Measurements from ENCODE around the gene SORL1.
"Not testable (repeated sequence)": the region's sequence is repeated elsewhere in the genome, so short reads cannot be mapped to it uniquely, and the experiment has no call there.

SORL1 gene

DNA sequence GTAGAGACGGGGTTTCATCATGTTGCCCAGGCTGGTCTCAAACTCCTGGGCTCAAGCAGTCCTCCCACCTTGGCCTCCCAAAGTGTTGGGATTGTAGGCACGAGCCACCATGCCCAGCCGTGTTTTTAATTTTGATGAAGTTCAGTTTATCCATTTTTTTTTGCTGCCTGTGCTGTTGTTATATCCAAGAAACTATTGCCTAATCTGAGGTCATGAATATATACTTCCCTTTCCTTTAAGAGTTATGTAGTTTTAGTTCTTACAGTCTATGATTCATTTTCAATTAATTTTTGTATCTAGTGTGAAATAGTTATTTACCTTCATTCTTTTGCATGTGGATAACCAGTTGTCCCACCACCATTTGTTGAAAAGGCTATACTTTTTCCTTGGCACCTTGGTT, 50.9 kb downstream of the SORL1 start:
- no peak for DNase-seq

DNA sequence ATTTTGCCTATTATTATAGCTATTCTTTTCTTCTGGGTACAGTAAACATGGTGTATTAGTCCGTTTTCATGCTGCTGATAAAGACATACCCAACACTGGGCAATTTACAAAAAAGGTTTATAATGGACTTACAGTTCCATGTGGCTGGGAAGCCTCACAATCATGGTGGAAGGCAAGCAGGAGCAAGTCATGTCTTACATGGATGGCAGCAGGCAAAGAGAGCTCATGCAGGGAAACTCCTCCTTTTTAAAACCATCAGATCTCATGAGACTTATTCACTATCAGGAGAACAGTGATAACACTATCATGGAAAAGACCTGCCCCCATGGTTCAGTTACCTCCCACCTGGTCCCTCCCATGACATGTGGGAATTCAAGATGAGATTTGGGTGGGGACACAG, 54.1 kb downstream of the SORL1 start:
- DNase-seq = not testable (repeated sequence)

DNA sequence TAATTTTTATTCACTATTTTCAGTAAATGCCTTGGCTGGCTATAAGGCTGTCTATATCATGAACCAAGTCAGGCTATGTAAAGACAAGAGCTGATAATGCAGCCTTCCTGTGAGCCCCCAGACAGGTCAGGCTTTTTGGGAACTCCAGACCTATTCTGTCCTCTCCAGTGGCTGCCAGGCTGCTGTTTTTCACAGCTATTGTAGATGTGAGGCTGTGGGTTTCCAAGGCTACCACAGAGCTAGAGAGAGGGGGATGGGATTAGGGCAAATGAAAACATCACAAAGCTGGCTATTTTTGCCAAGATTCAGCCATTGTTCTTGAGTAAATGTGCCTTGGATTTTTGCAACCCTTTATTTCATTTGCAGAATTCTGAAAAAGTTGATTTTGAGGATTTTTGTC, 56.3 kb downstream of the SORL1 start:
- no peak for DNase-seq

DNA sequence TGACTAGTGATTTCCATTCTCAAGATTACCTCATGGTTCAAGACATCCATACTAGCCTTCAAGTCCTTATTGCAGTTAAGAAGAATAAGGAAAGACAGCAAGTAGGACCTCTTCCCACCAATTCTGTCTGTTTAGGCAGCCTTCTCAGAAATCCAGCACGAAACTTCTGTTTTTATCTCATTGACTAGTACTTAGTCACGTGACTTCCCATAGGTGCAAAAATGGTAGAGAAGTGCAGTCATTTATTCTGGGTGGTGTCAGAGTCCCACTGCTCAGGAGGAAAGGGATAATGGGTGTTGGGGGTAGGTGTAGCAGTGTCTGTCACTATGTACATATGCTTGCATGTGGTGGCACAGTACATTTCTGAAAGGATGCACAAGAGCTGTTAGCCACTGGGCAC, 58.3 kb downstream of the SORL1 start:
- no peak for DNase-seq

DNA sequence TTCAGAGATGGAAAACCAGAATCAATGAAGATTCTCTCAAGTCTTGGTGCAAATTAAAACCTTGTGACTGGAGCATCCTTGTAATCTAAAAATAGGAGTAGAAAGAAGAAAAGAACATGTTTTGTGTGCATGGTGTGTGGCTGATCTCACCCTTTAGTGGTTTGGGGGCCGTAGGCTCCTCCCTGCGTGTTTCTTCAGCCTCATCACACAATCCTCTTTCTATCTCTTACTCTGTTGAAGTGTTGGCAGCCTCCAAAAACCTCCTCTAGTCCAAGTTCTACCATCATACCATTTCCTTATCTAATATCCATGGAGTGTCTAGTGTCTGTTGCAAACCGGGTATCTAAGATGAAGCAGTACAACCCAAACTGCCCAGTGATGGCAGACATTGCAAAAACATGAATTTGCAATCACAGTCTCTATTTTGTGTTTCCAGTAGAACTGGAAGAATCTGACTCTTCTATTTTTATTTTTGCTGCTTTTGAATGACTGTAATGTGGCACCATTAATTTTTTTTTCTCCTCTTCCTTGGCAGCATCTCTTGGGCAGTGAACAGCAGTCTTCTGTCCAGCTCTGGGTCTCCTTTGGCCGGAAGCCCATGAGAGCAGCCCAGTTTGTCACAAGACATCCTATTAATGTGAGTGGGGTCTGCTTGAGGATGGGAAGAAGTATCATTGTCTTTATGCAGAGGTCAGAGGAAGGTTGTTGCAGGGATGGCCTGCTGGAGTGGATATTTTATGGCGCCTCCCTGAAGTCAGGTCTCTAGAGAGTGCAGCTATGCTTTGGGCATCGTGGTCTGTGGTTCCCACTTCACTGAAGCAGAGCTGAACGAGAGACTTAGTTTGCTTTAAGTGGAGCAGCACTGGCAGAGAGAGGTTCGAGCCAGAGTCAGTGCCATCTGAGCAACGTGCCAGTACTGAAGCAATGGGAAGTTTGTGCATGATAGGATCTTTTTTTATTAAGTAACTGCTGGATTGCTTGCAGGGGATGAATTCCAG, 60.7 kb downstream of the SORL1 start:
- DNase-seq = no peak

DNA sequence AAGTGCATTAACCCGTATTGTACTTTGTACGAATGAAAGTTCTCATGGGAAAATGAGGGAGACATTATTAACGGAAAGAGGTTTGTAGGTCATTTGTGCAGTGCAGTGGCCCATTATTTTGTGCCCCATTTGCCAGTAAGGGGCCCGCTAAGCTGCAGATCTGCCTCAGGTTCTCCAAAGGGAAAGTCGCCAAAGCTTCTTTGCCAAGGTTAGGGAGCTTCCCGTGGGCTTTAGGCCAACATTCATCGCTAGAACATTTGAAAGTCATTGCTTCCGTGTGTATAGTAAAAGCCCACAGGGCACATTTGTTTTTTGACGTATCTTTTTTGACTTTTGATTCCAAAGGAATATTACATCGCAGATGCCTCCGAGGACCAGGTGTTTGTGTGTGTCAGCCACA, 61.7 kb downstream of the SORL1 start:
- DNase-seq = no peak

DNA sequence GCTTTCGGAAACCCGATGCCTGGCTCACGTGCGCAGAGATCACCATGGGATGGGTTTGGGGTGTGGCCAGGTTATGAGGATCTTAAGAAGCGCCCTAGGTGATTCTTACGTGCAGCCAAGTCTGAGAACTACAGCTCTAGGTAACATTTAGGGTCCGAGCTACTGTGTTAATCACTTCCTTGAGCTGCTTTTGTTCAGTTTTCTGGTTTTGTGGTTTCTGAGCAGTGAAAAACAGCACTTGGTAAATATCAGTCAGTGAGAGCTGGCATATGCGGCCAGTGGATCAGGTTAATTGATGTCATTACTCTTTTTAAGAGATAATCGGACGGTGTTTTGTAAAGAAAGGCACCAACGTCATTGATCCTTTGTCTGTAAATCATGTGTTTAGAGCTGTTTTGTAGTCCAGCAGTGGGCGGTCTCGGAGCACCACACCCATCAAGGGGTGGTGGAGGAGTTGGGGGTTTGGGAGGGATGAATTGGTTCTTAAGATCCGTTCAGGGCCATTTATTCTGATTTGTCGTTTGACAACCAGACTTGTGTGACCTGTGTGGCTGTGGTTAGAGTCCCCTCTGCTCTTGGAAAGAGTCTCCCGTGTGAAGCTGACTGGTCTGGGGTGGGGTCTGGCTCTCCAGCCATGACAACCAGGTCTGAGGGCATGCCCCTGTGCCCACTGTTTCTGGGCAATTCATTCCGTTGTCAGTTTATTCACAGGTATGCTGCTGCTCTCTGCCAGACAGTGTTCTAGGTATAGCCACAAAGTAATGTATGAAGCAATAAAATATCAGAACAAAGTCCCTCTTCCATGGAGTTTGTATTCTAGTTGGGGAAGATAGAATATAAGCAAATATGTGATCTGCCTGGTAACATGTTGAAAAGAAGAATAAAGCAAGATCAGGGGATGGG, 62.6 kb downstream of the SORL1 start:
- DNase-seq = no peak

DNA sequence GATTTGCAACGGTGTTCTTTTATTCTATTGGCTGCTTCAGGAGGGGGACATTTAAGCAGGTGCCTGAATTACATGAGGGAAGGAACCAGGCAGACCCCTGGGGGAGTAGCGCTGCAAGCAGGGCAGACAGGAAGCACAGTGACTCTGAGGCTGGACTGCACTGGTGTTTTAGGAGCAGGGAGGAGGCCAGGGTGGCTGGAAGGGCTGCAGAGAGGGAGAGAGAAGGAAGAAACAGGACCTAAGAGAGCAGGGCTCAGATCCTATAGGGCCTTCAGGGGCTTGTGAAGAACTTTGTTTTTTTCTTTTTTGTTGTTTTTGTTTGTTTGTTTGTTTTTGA, 63.2 kb downstream of the SORL1 start:
- no peak for DNase-seq

DNA sequence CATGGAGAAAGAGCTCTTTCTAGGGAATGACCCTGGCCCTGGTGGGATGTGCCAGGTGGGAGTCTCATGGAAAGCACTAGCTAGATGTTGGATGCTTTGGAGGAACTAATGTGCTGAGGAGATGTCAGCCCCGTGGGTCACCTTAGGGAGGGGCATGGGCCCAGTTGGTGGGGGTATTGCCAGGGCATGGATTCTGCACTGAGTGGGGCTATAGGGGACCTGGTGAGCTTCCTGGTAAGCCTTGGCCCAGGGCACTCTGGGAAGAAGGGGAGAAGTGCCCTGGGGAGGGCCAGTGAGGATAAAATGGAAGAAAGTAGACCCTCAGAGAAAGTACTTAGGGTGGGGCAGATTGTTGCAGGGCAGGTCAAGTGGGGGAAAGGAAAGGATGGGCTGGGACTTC, 65.9 kb downstream of the SORL1 start:
- DNase-seq = no peak

DNA sequence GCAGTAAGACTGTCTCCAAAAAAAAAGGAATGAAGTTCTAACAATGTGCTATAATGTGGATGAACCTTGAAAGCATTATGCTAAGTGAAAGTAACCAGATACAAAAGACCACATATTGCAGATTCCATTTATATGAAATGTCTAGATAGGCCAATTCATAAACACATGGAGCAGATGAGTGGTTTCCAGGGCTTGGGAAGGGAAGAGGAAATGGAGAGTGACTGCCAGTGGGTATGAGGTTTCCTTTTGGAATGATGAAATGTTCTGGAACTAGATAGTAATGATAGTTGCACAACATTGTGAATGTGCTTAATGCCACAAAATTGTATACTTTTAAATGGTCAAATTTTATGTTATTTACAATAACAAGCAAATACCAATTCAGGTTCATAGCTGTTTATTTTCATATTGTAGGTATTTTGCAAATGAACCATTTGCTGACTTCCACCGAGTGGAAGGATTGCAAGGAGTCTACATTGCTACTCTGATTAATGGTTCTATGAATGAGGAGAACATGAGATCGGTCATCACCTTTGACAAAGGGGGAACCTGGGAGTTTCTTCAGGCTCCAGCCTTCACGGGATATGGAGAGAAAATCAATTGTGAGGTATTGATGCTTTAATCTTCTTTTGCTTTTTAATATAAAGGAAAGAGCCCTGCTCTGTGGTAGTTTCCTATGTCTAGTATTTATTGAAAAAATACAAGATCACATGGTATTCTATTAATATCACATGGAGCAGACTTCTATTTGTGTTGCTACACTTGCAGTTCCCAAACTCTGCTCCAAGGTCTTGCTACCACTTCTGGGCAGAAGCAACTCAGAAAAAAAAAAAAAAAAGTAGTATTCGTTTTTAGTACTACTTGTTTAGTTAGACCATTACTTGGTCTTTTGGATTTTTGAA, 68.4 kb downstream of the SORL1 start:
- peak; percentile 57 for DNase-seq

DNA sequence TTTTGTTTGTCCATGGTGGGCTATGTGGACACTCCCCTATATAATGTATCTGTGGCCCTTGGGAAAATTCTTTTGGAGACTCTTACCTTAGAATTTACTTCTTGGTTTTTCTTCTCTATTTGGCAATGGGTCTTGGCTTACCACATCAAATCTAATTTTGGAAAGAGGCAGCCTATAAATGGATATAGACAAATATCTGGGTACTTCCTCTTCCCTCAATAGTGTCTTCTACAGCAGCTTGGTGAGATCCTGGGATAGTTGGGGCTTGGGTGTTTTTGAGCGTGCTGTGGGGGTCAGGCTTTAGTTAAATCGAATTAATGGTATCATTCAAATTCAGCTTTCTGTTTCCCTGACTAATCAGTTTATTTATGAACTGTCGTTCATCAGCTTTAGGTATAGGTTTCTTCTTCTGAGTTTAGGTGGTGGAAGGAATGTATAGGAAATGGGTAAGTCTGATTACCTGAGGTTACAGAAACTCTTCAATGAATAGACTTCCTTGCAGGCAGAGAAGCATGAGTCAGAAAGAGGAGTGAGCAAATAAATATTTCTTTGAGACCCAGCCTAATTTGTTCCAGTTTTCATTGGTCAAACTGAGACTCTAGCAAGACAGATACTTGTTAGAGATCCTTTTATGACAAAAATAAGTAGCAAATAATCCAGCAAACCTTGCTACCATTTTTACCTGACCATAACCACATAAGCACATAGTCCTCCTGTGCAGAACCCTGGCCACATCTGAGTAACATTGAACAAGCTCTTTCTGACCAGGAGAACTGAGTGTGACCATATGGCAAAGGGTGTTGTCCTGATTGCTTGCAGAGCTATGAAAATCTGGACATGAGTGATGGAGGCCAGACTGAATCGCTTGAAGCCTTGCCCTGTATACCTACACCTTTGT, 69.3 kb downstream of the SORL1 start:
- no peak for DNase-seq

DNA sequence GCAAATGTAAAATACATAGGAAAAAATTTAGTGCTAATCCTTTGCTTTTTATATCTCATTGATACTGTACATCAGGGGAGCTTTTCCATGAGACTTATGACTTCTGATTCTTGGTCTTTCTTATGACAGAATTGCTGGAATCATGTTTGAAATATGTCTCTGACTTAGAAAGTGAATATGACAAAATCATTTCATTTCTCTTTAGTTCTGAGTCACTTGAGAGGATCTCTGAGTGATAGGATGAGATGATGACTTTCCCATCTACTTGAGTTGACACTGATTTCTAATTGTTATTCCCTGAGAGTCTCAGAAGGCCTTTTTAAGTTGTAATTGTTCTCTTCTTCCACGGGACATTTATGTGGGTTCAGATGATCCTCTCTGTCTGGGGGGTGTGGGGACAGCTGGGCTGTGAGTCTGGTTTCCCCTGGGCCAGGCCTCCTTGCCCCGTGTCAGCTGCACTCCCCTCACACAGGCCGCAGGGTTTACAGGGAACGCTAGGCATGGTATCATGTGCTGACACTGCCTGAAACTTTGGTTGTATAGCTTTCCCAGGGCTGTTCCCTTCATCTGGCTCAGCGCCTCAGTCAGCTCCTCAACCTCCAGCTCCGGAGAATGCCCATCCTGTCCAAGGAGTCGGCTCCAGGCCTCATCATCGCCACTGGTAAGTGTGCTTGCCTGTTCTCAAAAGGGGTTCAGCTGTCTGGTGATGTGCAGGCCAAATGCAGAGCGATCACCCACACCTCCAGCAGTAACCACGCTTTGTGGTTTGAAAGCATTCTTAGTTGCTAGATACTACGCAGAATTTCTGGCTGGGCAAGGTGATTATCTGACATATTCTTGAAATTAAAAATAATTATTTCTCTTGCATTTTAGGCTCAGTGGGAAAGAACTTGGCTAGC, 70.2 kb downstream of the SORL1 start:
- DNase-seq = no peak

DNA sequence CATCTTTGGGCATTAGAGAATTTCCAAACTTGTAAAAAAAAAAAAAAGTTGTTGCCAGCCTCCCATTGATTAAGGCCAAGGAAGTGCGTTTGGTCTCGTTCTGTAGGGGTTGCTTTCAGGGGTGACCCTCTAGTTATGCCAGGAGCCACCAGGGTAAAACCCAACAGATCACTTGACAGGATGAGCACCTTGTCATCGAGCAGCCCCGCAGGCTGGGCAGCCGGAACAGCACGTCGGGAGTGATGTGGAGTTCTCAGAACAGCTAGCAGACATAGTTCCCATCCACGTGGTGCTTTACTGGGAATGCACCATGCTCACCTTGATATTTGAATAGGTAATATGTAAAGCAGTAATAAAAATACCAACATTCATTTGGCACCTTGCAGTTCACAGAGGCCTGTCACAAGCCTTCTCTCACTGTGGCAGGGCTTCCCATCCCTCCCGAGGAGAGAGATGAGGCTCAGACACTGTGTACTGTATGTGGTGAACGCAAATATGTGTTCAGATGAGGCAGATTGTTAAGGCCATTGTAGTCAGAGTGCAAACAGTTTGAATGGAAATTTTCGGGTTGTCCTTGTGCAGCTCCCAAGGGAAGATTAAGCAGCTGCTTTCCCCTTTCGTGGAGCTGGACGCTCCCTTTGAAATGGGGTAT, 71.6 kb downstream of the SORL1 start:
- DNase-seq = no peak

DNA sequence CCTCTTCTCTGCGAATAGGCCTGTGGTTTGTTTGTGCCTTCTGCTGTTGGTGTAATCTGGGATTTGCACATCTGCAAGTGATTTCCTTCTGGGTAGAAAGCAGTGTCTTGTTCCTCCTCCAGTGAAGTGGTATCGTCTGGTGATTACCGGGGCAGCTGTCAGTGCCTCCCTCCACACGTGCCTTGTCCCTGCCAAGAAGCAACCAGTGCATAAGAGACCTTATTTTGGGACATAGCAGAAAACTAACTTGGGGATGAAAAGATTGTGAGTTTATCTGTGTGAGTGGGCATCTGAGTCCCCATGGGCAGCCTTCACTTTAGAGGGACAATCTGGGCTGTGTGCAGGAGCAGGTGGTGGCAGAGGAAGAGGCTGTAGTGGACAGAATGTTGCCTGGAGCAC, 72.1 kb downstream of the SORL1 start:
- no peak for DNase-seq

DNA sequence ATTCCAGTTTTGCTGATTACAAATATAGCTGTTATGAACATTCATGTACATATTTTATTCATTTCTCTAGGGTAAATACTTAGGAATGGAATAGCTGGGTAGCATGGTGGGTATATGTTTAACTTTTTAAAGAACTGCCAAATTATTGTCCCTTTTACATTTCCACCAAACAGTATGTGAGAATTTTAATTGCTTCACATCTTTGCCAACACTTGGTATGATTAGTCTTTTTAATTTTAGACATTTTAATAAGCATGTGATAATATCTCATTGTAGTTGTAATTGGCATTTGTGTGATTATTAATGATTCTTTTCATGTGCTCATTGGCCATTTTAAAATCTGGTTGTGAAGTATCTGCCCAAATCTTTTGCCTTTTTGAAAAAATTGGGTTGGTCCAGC, 73.3 kb downstream of the SORL1 start:
- DNase-seq = no peak

DNA sequence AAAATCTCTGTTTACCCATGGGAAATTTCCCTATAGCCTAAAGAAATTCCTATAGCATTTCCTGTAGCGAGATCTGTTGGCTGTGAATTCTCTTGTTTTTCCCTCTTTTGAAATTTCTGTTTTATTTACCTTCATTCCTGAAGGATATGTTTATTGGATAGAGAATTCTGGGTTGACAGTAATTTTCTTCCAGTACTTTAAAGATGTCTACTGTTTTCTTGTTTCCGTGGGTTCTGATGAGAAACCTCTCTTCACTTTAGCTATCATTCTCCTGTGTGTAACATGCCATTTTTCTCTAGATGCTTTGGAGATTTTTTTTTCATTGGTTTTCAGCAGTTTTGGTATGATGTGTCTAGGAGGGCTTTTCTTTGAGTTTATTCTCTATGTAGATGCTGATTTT, 78.1 kb downstream of the SORL1 start:
- no peak for DNase-seq

DNA sequence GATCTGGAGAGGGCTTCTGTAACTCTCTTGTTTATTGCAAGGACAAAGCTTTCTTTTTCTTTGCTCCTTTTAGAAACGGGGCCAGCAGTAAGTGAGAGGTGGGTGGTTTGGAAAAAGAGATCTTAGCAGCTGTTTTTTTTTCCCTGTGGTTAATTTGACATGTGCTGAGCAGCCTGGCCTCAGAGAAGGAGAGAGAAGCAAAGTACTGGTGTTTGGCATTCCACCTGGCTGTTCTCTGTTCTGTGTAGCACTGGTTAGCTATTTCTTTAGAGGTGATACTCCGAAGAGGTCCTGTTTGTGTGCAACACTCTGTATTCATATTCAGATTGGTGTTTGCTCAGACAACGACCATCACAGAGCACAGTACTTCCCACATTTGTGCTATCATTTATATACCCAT, 81.5 kb downstream of the SORL1 start:
- no peak for DNase-seq

DNA sequence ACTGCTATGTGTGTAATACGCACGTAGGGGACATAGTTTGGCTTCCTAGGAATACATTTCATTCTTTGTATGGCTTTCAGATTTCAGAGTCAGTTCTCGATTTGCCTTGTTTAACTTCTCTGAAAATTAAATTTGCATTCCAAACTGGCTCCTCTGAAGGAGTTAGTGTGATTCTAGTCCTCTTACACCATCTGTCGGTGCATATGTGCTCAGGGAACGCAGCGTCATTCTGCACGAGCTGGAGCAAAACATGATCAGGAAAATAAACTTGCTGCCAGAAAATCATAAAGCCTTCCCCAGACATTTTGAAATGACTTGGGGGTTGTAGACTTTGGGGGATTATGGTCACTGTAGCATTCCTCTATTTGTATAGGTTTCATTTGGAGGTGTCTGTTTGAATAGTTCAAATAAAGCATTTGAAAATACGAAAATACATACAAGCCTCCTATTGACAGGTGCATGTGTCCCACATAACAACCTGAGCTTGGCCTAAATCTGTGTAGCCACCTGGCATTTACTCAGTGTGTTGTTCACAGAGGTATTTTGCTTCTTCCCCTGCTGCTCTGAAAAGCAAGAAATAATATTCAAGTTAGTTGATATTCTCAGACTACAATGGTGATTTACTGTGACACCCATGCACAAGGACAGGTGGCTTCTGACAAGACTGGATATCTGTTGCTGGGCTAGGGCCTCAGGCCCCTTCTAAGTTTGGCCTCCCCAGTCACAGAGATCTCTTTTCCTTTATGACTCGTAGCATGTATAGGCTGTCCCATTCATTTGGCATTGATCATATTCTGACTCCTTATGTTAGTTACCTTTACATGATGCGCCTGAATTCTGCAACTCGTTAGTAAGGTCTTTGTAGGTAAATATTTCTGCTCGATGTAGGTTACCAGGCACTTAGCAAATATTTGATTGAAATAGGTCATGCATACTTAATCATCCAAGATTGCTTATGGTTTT, 82.3 kb downstream of the SORL1 start:
- peak; percentile 22 for DNase-seq

All from EL (cell line).